ENCODE results near the gene COX8C. TPM values are rescaled to one million over a fixed set of nuclear protein-coding genes. Genes with fewer than 3 reads are reported as not detected.

Gene COX8C
- total and polyA plus RNA-seq, 2 of the 8 experiments (the other 6 are each of a cell fraction or from before 2014, with no cell fraction given): not detected

- Histone ChIP-seq H3K79me1 (ENCODE audit: low read depth, low read length) (peaks cover 10% of the 10 kb centered on the region; the same call in 1 of the 2 replicates), H2BK15ac (ENCODE audit: low read length) (no peak overlapping the region), H2AK5ac (ENCODE audit: low read depth, low read length) (no peak overlapping the region), H4K5ac (ENCODE audit: insufficient read length, low read depth, low read length) (no peak overlapping the region), H3K4ac (replicated peaks; ENCODE audit: insufficient read length, low read depth, low read length) (no peak overlapping the region), H2BK20ac (ENCODE audit: low read length) (no peak overlapping the region; the same call in 1 of the 2 replicates), H3K9ac (replicated peaks in 1 of 4; ENCODE audit: extremely low read depth in 1 of 4, low read depth in 3 of 4, low read length in 3 of 4) (peak overlapping the region in 1 of 4 experiments; percentile 56; a peak in 2 of 7 replicates), H3K18ac (ENCODE audit: extremely low read depth, low read length) (no peak overlapping the region), H2BK12ac (ENCODE audit: low read depth, low read length) (no peak overlapping the region), H3K4me3 (ENCODE audit: extremely low read depth in 1 of 4, insufficient read depth in 2 of 4, low read depth in 3 of 4, low read length in 4 of 4) (no peak overlapping the region), H3K4me1 (replicated peaks in 1 of 4; ENCODE audit: control insufficient read depth in 3 of 4, insufficient read depth in 4 of 4, low read length in 3 of 4) (peaks cover 0 to 14% (median 6%) of the 10 kb centered on the region in 4 experiments; a peak in 6 of 7 replicates), H3K56ac (replicated peaks; ENCODE audit: insufficient read length, low read depth, low read length) (no peak overlapping the region), H4K91ac (replicated peaks; ENCODE audit: insufficient read length, low read length) (no peak overlapping the region), H3K23ac (ENCODE audit: insufficient read length) (no peak overlapping the region), H2BK5ac (ENCODE audit: low read depth, low read length) (0 out of 2 replicates have a peak overlapping the region, but pooled peaks have one; percentile 60), H3K27ac (ENCODE audit: low read depth, low read length) (no peak overlapping the region), H2AFZ (ENCODE audit: low read length) (no peak overlapping the region), H2BK120ac (replicated peaks; ENCODE audit: low read depth, low read length) (no peak overlapping the region), H3K9me3 (ENCODE audit: insufficient read depth in 2 of 2, low read depth in 1 of 2, low read length in 1 of 2) (no peaks in the 10 kb centered on the region), H3K14ac (ENCODE audit: insufficient read length) (no peak overlapping the region), H3K79me2 (ENCODE audit: control insufficient read depth in 1 of 2, insufficient read depth in 2 of 2, low read length in 2 of 2) (peaks cover 0 to 96% of the 10 kb centered on the region in 2 experiments; a peak in 2 of 4 replicates), H3K36me3 (ENCODE audit: control insufficient read depth in 2 of 4, insufficient read depth in 4 of 4, low read length in 3 of 4) (no peaks in the 10 kb centered on the region), H3K27me3 (replicated peaks in 1 of 4; ENCODE audit: control insufficient read depth in 3 of 4, extremely low read depth in 1 of 4, insufficient read depth in 3 of 4, low read length in 3 of 4) (no peaks in the 10 kb centered on the region), H3K4me2 (ENCODE audit: insufficient read depth in 1 of 2, low read depth in 2 of 2, low read length in 2 of 2) (no peak overlapping the region), H4K8ac (ENCODE audit: extremely low read depth, insufficient read depth, low read length) (no peak overlapping the region), H3K23me2 (ENCODE audit: low read depth, low read length) (no peaks in the 10 kb centered on the region), H4K20me1 (replicated peaks in 1 of 2; ENCODE audit: control insufficient read depth in 1 of 2, insufficient read depth in 2 of 2, low read length in 2 of 2) (peaks cover 0 to 2% of the 10 kb centered on the region in 2 experiments)
- WGBS, 2 experiments (ENCODE audit: extremely low coverage in 1 of 2, insufficient coverage in 1 of 2, insufficient read length in 1 of 2, insufficient replicate concordance in 2 of 2, low coverage in 1 of 2, low lambda C conversion rate in 2 of 2, missing lambda C conversion rate in 1 of 2): 76% methylated on average over 5 of the region's 5 CpGs; no CpG with 5 or more reads in 1 of the 2 experiments
- no peak for DNase-seq (ENCODE audit: low read depth in 1 of 2, low spot score in 2 of 2)
- ChIA-PET POLR2A (ENCODE audit: partially characterized antibody) (interaction anchor here (1.8 kb wide), 1 partner anchor 13 kb away, joined by 5 read pairs; no protein-coding TSS in a partner anchor), CTCF (ENCODE audit: partially characterized antibody) (interaction anchor here (1.2 to 1.5 kb wide), 2 partner anchors 11 to 17 kb away, joined by 3 to 7 read pairs; no protein-coding TSS in a partner anchor)
- no peak for FAIRE-seq
- TF ChIP-seq CHD1 (IDR thresholded peaks at IDR 0.05; ENCODE audit: low read depth, low read length) (no peak), NANOG (IDR thresholded peaks at IDR 0.05; ENCODE audit: insufficient read depth, low read depth, low read length, poor library complexity, severe bottlenecking) (no peak), SIN3A (conservative IDR thresholded peaks at IDR 0.05 in 1 of 2, IDR thresholded peaks at IDR 0.05 in 1 of 2; ENCODE audit: low read depth in 1 of 2, low read length in 2 of 2) (no peak), SIX5 (IDR thresholded peaks at IDR 0.05; ENCODE audit: low read depth, low read length) (no peak), POLR2AphosphoS5 (IDR thresholded peaks at IDR 0.05; ENCODE audit: low read depth, low read length) (no peak), KDM1A (IDR thresholded peaks at IDR 0.05; ENCODE audit: borderline replicate concordance, low read length) (no peak), JUND (IDR thresholded peaks at IDR 0.05; ENCODE audit: low read length) (no peak), FOSL1 (IDR thresholded peaks at IDR 0.05; ENCODE audit: insufficient read depth, low read depth, low read length) (no peak), CHD2 (IDR thresholded peaks at IDR 0.05; ENCODE audit: low read length) (no peak), CTBP2 (IDR thresholded peaks at IDR 0.05; ENCODE audit: borderline replicate concordance, insufficient read depth, insufficient read length, low read length) (no peak), YY1 (IDR thresholded peaks at IDR 0.05; ENCODE audit: low read depth, low read length) (no peak), JUN (IDR thresholded peaks at IDR 0.05; ENCODE audit: low read depth, low read length) (no peak)
- TF ChIP-seq, protein P1, sequence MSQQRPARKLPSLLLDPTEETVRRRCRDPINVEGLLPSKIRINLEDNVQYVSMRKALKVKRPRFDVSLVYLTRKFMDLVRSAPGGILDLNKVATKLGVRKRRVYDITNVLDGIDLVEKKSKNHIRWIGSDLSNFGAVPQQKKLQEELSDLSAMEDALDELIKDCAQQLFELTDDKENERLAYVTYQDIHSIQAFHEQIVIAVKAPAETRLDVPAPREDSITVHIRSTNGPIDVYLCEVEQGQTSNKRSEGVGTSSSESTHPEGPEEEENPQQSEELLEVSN (IDR thresholded peaks at IDR 0.05): no peak
Measured at GRCh38 chr14:93318927-93319326, 28.1 kb upstream of the COX8C start.

Data from H1 (cell line).